K562 (cell line): Measurements from ENCODE around the gene BIRC6. TPM values are rescaled to one million over a fixed set of nuclear protein-coding genes. Genes with fewer than 3 reads are reported as not detected.

Source experiments
- ATAC-seq: fragments of 200-7000 bp; cut with Tn5 transposase; 3 replicates; pipeline ENCODE4 v1.9.1; 2020; ENCODE audit warnings: moderate library complexity
- BruUV-seq: library from RNA; stranded (reverse); fragments of 400-500 nt; replicated peaks from 2 replicates; lab custom pipeline; 2021; lab: Mats Ljungman, UMichigan
- CTCF ChIA-PET: fragments of 300-600 bp; formaldehyde crosslinking; extraction: SDS; loops from one replicate; lab custom pipeline; 2021; ENCODE audit warnings: low intra/inter-chr PET ratio; lab: Yijun Ruan, JAX
- POLR2A ChIA-PET: fragments of 300-600, 350-650 bp; sonication (Branson Sonifier 250); formaldehyde crosslinking; extraction: SDS; loops from one replicate; lab custom pipeline; 2021; ENCODE audit warnings: antibody characterized with exemption, inconsistent platforms; lab: Yijun Ruan, JAX
- DNase-seq, 4 experiments: peaks; one replicate each; pipeline versions ENCODE4 v3.0.0 to v3.0.0-alpha.2; 2011 to 2018; ENCODE audit warnings: low spot score in 3 of 4, mixed read lengths in 3 of 4; ENCODE audit errors: extremely low read depth in 1 of 4
- FAIRE-seq: peaks from 2 replicates; lab custom pipeline; 2011; peaks lifted over from hg19 to GRCh38; lab: Jason Lieb, UNC
- H2AFZ ChIP-seq: 2 replicates; pipeline ENCODE4 v1.6.0; 2011; ENCODE audit warnings: low read depth, low read length, control low read depth, inconsistent platforms
- H3K27ac ChIP-seq: fragments of 200-600 bp; 3 replicates; pipeline ENCODE4 v1.8.0; 2011; ENCODE audit warnings: low read depth, mild to moderate bottlenecking, control low read depth, inconsistent platforms, low read length, moderate library complexity, mixed read lengths; ENCODE audit errors: extremely low read depth
- H3K27me3 ChIP-seq, 2 experiments: fragments of 300-600 bp in 1 of 2; 2 replicates in 1 of 2; 3 replicates in 1 of 2; pipeline versions ENCODE4 v1.6.0 to v1.8.0; 2011; ENCODE audit warnings: inconsistent platforms in 2 of 2, low read length in 2 of 2, mild to moderate bottlenecking in 1 of 2, mixed read lengths in 1 of 2, moderate library complexity in 1 of 2; ENCODE audit not compliant: control insufficient read depth in 2 of 2, insufficient read depth in 2 of 2
- H3K36me3 ChIP-seq: fragments of 300-600 bp; 3 replicates; pipeline ENCODE4 v1.8.0; 2011; ENCODE audit warnings: mild to moderate bottlenecking, low read length, inconsistent platforms; ENCODE audit not compliant: control insufficient read depth, insufficient read depth
- H3K4me1 ChIP-seq, 2 experiments: fragments of 200-600 bp in 1 of 2; replicated peaks in 1 of 2; 2 replicates in 1 of 2; 3 replicates in 1 of 2; pipeline versions ENCODE4 v1.5.1 to v1.8.0; 2011; ENCODE audit warnings: inconsistent platforms in 2 of 2, low read length in 2 of 2, mild to moderate bottlenecking in 1 of 2, mixed read lengths in 1 of 2, moderate library complexity in 1 of 2; ENCODE audit not compliant: control insufficient read depth in 2 of 2, insufficient read depth in 2 of 2
- H3K4me2 ChIP-seq: 2 replicates; pipeline ENCODE4 v1.6.1; 2011; ENCODE audit warnings: low read length, control low read depth, inconsistent platforms, mixed read lengths; ENCODE audit not compliant: insufficient read depth
- H3K4me3 ChIP-seq: fragments of 200-600 bp; sonication (generic), shearing (Covaris generic); 2 replicates; pipeline ENCODE4 v1.5.1; 2016; ENCODE audit warnings: control low read depth, inconsistent platforms
- H3K79me2 ChIP-seq: fragments of 200-600 bp; 3 replicates; pipeline ENCODE4 v1.8.0; 2011; ENCODE audit warnings: low read length, inconsistent platforms; ENCODE audit not compliant: control insufficient read depth, insufficient read depth
- H3K9ac ChIP-seq, 2 experiments: 2 replicates each; pipeline versions ENCODE4 v1.6.0 to v1.6.1; 2011; ENCODE audit warnings: low read depth in 2 of 2, low read length in 2 of 2, control low read depth in 1 of 2, inconsistent platforms in 1 of 2, mild to moderate bottlenecking in 1 of 2, mixed read lengths in 1 of 2; ENCODE audit not compliant: insufficient read depth in 1 of 2
- H3K9me1 ChIP-seq: one replicate; pipeline ENCODE4 v1.6.0; 2011; ENCODE audit warnings: inconsistent platforms, mild to moderate bottlenecking, low read length, moderate library complexity; ENCODE audit not compliant: control insufficient read depth, insufficient read depth
- H3K9me3 ChIP-seq: replicated peaks from 2 replicates; pipeline ENCODE4 v1.5.1; 2011; ENCODE audit warnings: low read depth, low read length, inconsistent platforms; ENCODE audit not compliant: control insufficient read depth, insufficient read depth
- H4K20me1 ChIP-seq: replicated peaks from 2 replicates; pipeline ENCODE4 v1.6.1; 2011; ENCODE audit warnings: low read length, inconsistent platforms, mixed read lengths; ENCODE audit not compliant: control insufficient read depth, insufficient read depth
- ATF3 ChIP-seq, 2 experiments: fragments of 450-650 bp in 1 of 2; sonication (generic) in 1 of 2; formaldehyde crosslinking in 1 of 2; IDR thresholded peaks in 1 of 2; conservative IDR thresholded peaks in 1 of 2; 2 replicates each; pipeline versions ENCODE4 v1.6.1 to v1.8.1; 2016 to 2023; ENCODE audit warnings: mild to moderate bottlenecking in 2 of 2, moderate library complexity in 2 of 2, inconsistent platforms in 1 of 2, missing genetic modification reagents in 1 of 2
- ATF4 ChIP-seq: fragments of 450-650 bp; formaldehyde crosslinking; IDR thresholded peaks from 2 replicates; pipeline ENCODE4 v1.4.0; 2022; ENCODE audit warnings: mild to moderate bottlenecking, moderate library complexity
- ATF7 ChIP-seq: fragments of 450-650 bp; IDR thresholded peaks from 2 replicates; pipeline ENCODE4 v1.7.1; 2014; ENCODE audit warnings: mild to moderate bottlenecking, moderate library complexity
- BRD9 ChIP-seq: fragments of 450-650 bp; IDR thresholded peaks from 2 replicates; pipeline ENCODE4 v1.6.1; 2018; ENCODE audit warnings: low read depth; ENCODE audit not compliant: partially characterized antibody
- EHMT2 ChIP-seq: fragments of 450-650 bp; IDR thresholded peaks from 2 replicates; pipeline ENCODE4 v1.6.1; 2018; ENCODE audit warnings: antibody characterized with exemption
- GATAD2A ChIP-seq: fragments of 450-650 bp; IDR thresholded peaks from 2 replicates; pipeline ENCODE4 v1.6.1; 2017
- HDAC6 ChIP-seq: IDR thresholded peaks from 2 replicates; pipeline ENCODE4 v1.6.1; 2012; ENCODE audit warnings: low read depth, mild to moderate bottlenecking, control low read depth, inconsistent platforms, low read length, moderate library complexity
- HNRNPL ChIP-seq: fragments of 200-400 bp; formaldehyde crosslinking; IDR thresholded peaks from 2 replicates; pipeline ENCODE4 v1.6.1; 2017; ENCODE audit warnings: low read depth, mild to moderate bottlenecking, low read length
- MEIS2 ChIP-seq: fragments of 450-650 bp; IDR thresholded peaks from 2 replicates; pipeline ENCODE4 v1.6.1; 2014; ENCODE audit warnings: mild to moderate bottlenecking; ENCODE audit not compliant: partially characterized antibody
- SMARCC2 ChIP-seq: fragments of 450-650 bp; IDR thresholded peaks from 2 replicates; pipeline ENCODE4 v1.6.1; 2017; ENCODE audit warnings: antibody characterized with exemption, moderate library complexity, mild to moderate bottlenecking, low read depth
- TRIM28 ChIP-seq: fragments of 450-650 bp; IDR thresholded peaks from 2 replicates; pipeline ENCODE4 v1.6.1; 2017
- ZNF140 ChIP-seq: fragments of 250-450 bp; sonication (Bioruptor Pico); IDR thresholded peaks from 2 replicates; pipeline ENCODE4 v1.8.0; 2021; ENCODE audit warnings: moderate library complexity, mild to moderate bottlenecking, inconsistent platforms
- ZNF282 ChIP-seq: sonication (generic); formaldehyde crosslinking; IDR thresholded peaks from 2 replicates; pipeline ENCODE4 v1.8.1; 2023; ENCODE audit warnings: missing genetic modification reagents
- ZNF668 ChIP-seq: fragments of 250-450 bp; sonication (Bioruptor Pico); IDR thresholded peaks from 2 replicates; pipeline ENCODE4 v1.8.0; 2022; ENCODE audit warnings: mild to moderate bottlenecking, inconsistent platforms
- ZNF785 ChIP-seq: fragments of 250-450 bp; sonication (Bioruptor Pico); IDR thresholded peaks from 2 replicates; pipeline ENCODE4 v1.4.0; 2020; ENCODE audit warnings: mild to moderate bottlenecking
- WGBS: fragments of 100-300 bp; shearing (Covaris generic); methylation state at CpG from one replicate; pipeline ENCODE4 v1.1.6; 2016; ENCODE audit warnings: low coverage, mixed read lengths; ENCODE audit not compliant: insufficient coverage; ENCODE audit errors: missing lambda C conversion rate; 5-methylcytosine and 5-hydroxymethylcytosine counted together
- in situ Hi-C: fragments of 300-500 bp; cut with MboI; formaldehyde crosslinking; loops from 4 replicates; pipeline ENCODE4 v1.15.0; 2018; ENCODE audit warnings: inconsistent platforms, mixed read lengths
- intact Hi-C: fragments of 100-400 bp; cut with micrococcal nuclease; formaldehyde crosslinking; loops from 2 replicates; pipeline ENCODE4 v1.14.2; 2022
- polyA plus RNA-seq, 8 experiments: library from polyadenylated mRNA; depleted of rRNA in 4 of 8; stranded (reverse) in 5 of 8; unstranded in 3 of 8; fragments of >200 nt; fragmentation: Nextera tagmentation in 2 of 8; fragmentation: Illumina TruSeq in 1 of 8; extraction: Ambion mirVana in 2 of 8; extraction: Trizol in 1 of 8; gene quantifications; 2 replicates each; pipeline versions ENCODE4 v1.2.1 to v1.2.3, GENCODE V29; 2011 to 2014; ENCODE audit warnings: inconsistent platforms in 1 of 8, missing spikeins in 1 of 8
- total RNA-seq, 7 experiments: library from RNA; depleted of rRNA in 6 of 7; stranded (reverse); fragments of >200 nt in 6 of 7; fragmentation: Illumina TruSeq in 2 of 7; extraction: Trizol in 2 of 7; gene quantifications; 2 replicates each; pipeline versions ENCODE4 v1.2.1 to v1.2.3, GENCODE V29; 2011 to 2021; ENCODE audit warnings: low replicate concordance in 1 of 7
- TF ChIP-seq, protein P1 (sequence below), 2 experiments: IDR thresholded peaks; 2 replicates each; pipeline ENCODE4 v1.6.1; 2011; ENCODE audit warnings: borderline replicate concordance in 1 of 2, control low read depth in 1 of 2, low read depth in 1 of 2, low read length in 1 of 2, mild to moderate bottlenecking in 1 of 2, mixed read lengths in 1 of 2, moderate library complexity in 1 of 2; ENCODE audit not compliant: insufficient read depth in 1 of 2, insufficient read length in 1 of 2, poor library complexity in 1 of 2, severe bottlenecking in 1 of 2; ENCODE audit errors: extremely low read depth in 1 of 2

Gene BIRC6
- total and polyA plus RNA-seq, 9 of the 15 experiments (the other 6 are each of a cell fraction or from before 2014, with no cell fraction given), result 18.8 to 110 (median 49.8) TPM

- TF ChIP-seq TRIM28, result no peak
Observed at GRCh38 chr2:32357318-32358110, 691 bp downstream of the BIRC6 start (continued).

DNA sequence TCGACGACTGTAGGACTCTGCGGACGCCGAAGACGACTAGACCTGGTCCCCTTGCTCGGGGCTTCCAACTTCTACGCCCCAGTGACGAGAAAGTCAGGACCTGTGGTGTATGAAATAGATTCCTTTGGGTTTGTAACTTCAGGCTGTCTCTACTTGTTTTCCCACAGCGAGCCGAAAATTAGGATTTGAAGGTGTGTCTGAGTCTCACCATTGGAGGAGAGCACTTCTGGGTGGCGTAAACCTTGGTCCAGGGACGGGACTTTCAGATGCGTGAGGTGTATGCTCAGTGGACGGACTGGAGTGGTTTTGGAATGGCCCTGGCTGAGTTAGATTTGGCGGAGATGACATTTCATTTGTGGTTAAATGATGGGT is 1.3 kb downstream of the BIRC6 start:
- Histone ChIP-seq H3K4me2 (peak overlapping the region; percentile 93), H3K4me1 (peaks cover 7 to 9% of the 10 kb centered on the region in 2 experiments; a peak in 4 of 5 replicates), H3K4me3 (peak overlapping the region; percentile 87), H2AFZ (peak overlapping the region; percentile 12; the same call in 1 of the 2 replicates), H3K9me3 (no peaks in the 10 kb centered on the region), H3K27me3 (no peaks in the 10 kb centered on the region), H3K79me2 (peaks cover 68% of the 10 kb centered on the region), H3K9ac (peak overlapping the region; percentile 71 to 95), H3K9me1 (no peaks in the 10 kb centered on the region), H4K20me1 (peaks cover 19% of the 10 kb centered on the region), H3K27ac (peak overlapping the region; percentile 68), H3K36me3 (peaks cover 32% of the 10 kb centered on the region)
- FAIRE-seq (peak; percentile 56), ATAC-seq (peak; percentile 11; the same call in 2 of the 3 replicates), DNase-seq (peak in 3 of 4 experiments; percentile 20 to 32 (median 28))
- BruUV-seq, result TSS peak; percentile 55
- CTCF ChIA-PET, result no interaction called here
- POLR2A ChIA-PET, result interaction anchor here (0.7 kb wide), 1 partner anchor 358 kb away, joined by 3 read pairs; no protein-coding TSS in a partner anchor
- intact Hi-C loops (loop anchor here (10.0 kb wide), 1 partner anchor 193 kb away; the partner anchor contains the start of gene SLC30A6), in situ Hi-C loops (no loop called here)
- WGBS, result 2% methylated on average over 16 of the region's 16 CpGs
- TF ChIP-seq HNRNPL (no peak), ZNF668 (CRISPR knock-in tag) (no peak), ATF7 (no peak), ATF4 (CRISPR knock-in tag) (no peak), BRD9 (peak; percentile 26), HDAC6 (no peak), MEIS2 (no peak), GATAD2A (no peak), ZNF282 (no peak), SMARCC2 (no peak), EHMT2 (no peak), ATF3 (IDR thresholded peaks at IDR 0.05) (no peak), ATF3 (CRISPR knock-in tag; conservative IDR thresholded peaks at IDR 0.05) (no peak), ZNF785 (no peak), ZNF140 (CRISPR knock-in tag) (no peak)
- TF ChIP-seq, protein P1, sequence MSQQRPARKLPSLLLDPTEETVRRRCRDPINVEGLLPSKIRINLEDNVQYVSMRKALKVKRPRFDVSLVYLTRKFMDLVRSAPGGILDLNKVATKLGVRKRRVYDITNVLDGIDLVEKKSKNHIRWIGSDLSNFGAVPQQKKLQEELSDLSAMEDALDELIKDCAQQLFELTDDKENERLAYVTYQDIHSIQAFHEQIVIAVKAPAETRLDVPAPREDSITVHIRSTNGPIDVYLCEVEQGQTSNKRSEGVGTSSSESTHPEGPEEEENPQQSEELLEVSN (IDR thresholded peaks at IDR 0.05; ENCODE audit: borderline replicate concordance in 1 of 2, extremely low read depth in 1 of 2, insufficient read depth in 1 of 2, insufficient read length in 1 of 2, low read depth in 1 of 2, low read length in 1 of 2, poor library complexity in 1 of 2, severe bottlenecking in 1 of 2), result no peak
